Uterus (tissue), 2 donors: ENCODE data around the gene TEX51.

Source experiments
- CTCF ChIP-seq, 4 experiments: fragments of 200-600 bp in 2 of 4; fragments of 450-650 bp in 2 of 4; sonication (generic) in 2 of 4; IDR thresholded peaks; one replicate each; pipeline ENCODE4 v1.5.1; 2016 to 2019; ENCODE audit warnings: antibody characterized with exemption in 4 of 4, mild to moderate bottlenecking in 2 of 4, moderate library complexity in 1 of 4
- POLR2A ChIP-seq, 2 donors: fragments of 450-650 bp; IDR thresholded peaks; one replicate each; pipeline ENCODE4 v1.6.1; 2016; ENCODE audit warnings: antibody characterized with exemption in 2 of 2, mild to moderate bottlenecking in 1 of 2, moderate library complexity in 1 of 2

- TF ChIP-seq CTCF (IDR thresholded peaks at IDR 0.05) (no peak), POLR2A (IDR thresholded peaks at IDR 0.05) (no peak)
Measured at GRCh38 chr2:126857502-126857901, 41.2 kb upstream of the TEX51 start.
